ENCODE results near the gene CILP2. TPM values are rescaled to one million over a fixed set of nuclear protein-coding genes. Genes with fewer than 3 reads are reported as not detected.

CILP2 gene
- total RNA-seq, 1 donor from 2014 or later: 1.1 TPM

GRCh38 chr19:19539698-19540063, 1.6 kb downstream of the CILP2 start:
- no peak for TF ChIP-seq CTCF (IDR thresholded peaks at IDR 0.05)
- H3K36me3 Mint-ChIP-seq (ENCODE audit: unreplicated experiment): no peaks in the 10 kb centered on the region
- H3K4me1 Mint-ChIP-seq (ENCODE audit: unreplicated experiment): peaks cover 12% of the 10 kb centered on the region

DNA sequence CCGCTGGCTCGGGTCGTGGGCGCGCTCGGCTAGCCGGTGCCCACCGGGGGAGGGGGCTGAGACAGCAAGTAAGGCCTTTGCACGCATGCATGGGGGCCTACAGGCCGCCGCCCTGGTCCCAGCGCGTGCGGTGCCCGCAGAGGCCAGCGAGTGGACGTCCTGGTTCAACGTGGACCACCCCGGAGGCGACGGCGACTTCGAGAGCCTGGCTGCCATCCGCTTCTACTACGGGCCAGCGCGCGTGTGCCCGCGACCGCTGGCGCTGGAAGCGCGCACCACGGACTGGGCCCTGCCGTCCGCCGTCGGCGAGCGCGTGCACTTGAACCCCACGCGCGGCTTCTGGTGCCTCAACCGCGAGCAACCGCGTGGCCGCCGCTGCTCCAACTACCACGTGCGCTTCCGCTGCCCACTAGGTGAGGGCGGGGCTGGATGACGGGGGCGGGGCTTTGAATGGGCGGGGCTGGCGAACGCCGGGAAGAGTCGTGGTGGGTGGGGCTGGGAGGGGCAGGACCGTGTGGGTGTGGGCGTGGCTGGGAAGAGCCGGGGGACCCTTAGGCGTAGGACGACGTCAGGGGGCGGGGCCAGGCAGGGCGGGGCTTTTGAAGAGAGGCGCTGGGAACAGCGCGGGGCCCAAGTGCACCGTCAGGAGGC, 2.1 kb downstream of the CILP2 start:
- DNase-seq (ENCODE audit: extremely low spot score, unreplicated experiment): no peak

More at GRCh38 chr19:19539698-19540063, 1.6 kb downstream of the CILP2 start:
- Mint-ChIP-seq H3K9me3 (ENCODE audit: unreplicated experiment) (no peaks in the 10 kb centered on the region), H3K27me3 (ENCODE audit: unreplicated experiment) (no peaks in the 10 kb centered on the region), H3K27ac (ENCODE audit: unreplicated experiment) (no peak overlapping the region), H3K4me3 (ENCODE audit: unreplicated experiment) (no peak overlapping the region)
- no peak for DNase-seq (ENCODE audit: extremely low spot score, unreplicated experiment)

DNA sequence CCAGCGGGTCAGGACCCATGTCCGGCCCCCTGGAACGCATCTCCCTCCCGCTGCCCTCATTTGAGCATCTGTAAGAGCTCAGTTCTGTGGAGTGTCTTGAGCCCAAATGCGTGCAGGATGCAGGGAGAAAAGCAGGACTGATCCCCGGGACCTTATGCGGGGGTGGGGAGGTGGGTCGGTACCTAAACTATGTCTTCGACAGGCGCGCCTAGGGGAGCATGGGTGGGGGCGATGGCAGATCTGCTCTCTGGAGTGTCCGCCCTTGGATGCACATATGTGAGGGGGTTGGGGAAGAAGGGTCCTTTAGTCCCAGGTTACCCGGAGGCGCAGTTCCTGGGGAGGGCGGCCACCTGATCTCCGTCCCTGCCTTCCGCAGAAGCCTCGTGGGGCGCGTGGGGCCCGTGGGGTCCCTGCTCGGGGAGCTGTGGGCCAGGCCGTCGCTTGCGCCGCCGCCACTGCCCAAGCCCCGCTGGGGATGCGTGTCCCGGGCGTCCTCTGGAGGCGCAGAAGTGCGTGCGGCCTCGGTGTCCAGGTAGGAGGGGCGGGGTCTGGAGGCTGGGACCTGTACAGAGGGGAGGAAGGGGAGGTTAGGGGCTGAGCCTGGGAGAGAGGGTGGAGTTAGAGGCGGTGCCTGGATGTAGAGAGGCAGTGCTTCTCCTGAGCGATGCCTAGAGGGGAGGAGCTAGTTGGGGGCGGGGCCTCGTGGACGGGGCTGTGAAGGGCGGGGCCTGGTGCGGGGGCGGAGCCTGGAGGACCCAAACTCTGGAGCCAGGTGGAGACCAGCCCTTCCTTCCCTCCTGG, 2.9 kb downstream of the CILP2 start:
- Mint-ChIP-seq H3K4me1 (ENCODE audit: unreplicated experiment) (peaks cover 12% of the 10 kb centered on the region), H3K36me3 (ENCODE audit: unreplicated experiment) (no peaks in the 10 kb centered on the region), H3K4me3 (ENCODE audit: unreplicated experiment) (no peak overlapping the region), H3K27ac (ENCODE audit: unreplicated experiment) (no peak overlapping the region), H3K27me3 (ENCODE audit: unreplicated experiment) (no peaks in the 10 kb centered on the region), H3K9me3 (ENCODE audit: unreplicated experiment) (no peaks in the 10 kb centered on the region)
- no peak for TF ChIP-seq CTCF (IDR thresholded peaks at IDR 0.05)
- no peak for DNase-seq (ENCODE audit: extremely low spot score, unreplicated experiment)

More for the DNA sequence above, 2.1 kb downstream of the CILP2 start:
- Mint-ChIP-seq H3K9me3 (ENCODE audit: unreplicated experiment) (no peaks in the 10 kb centered on the region), H3K27ac (ENCODE audit: unreplicated experiment) (no peak overlapping the region), H3K27me3 (ENCODE audit: unreplicated experiment) (no peaks in the 10 kb centered on the region), H3K36me3 (ENCODE audit: unreplicated experiment) (no peaks in the 10 kb centered on the region), H3K4me1 (ENCODE audit: unreplicated experiment) (peaks cover 12% of the 10 kb centered on the region), H3K4me3 (ENCODE audit: unreplicated experiment) (no peak overlapping the region)
- no peak for TF ChIP-seq CTCF (IDR thresholded peaks at IDR 0.05)

DNA sequence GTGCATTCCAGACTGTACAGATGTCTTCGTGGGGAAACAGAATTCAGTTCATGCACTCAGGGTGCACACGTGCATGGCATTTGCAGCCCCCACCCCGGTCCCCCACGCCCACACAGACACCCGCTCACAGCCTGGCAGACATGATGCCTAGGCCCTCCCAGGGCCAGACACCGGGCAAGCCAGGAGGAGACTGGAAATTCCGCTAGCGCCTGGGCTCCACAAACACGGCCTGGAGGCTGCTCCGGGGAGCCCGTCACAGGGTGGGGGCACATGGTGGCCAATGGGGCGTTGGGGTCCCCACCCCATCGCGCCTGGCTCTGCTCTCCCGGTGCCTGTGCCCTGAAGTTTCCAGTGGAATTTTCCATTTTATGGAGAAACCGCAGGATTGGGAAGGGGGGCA, 3.6 kb downstream of the CILP2 start:
- Mint-ChIP-seq H3K4me3 (ENCODE audit: unreplicated experiment) (no peak overlapping the region), H3K36me3 (ENCODE audit: unreplicated experiment) (no peaks in the 10 kb centered on the region), H3K4me1 (ENCODE audit: unreplicated experiment) (peaks cover 12% of the 10 kb centered on the region), H3K27ac (ENCODE audit: unreplicated experiment) (no peak overlapping the region), H3K9me3 (ENCODE audit: unreplicated experiment) (no peaks in the 10 kb centered on the region), H3K27me3 (ENCODE audit: unreplicated experiment) (no peaks in the 10 kb centered on the region)
- TF ChIP-seq CTCF (IDR thresholded peaks at IDR 0.05): no peak
- no peak for DNase-seq (ENCODE audit: extremely low spot score, unreplicated experiment)

- H3K27ac Mint-ChIP-seq (ENCODE audit: unreplicated experiment): no peak overlapping the region
- H3K4me3 Mint-ChIP-seq (ENCODE audit: unreplicated experiment): no peak overlapping the region
- H3K4me1 Mint-ChIP-seq (ENCODE audit: unreplicated experiment): peaks cover 10% of the 10 kb centered on the region
- H3K9me3 Mint-ChIP-seq (ENCODE audit: unreplicated experiment): no peaks in the 10 kb centered on the region
- no peaks in the 10 kb centered on the region for H3K27me3 Mint-ChIP-seq (ENCODE audit: unreplicated experiment)
- H3K36me3 Mint-ChIP-seq (ENCODE audit: unreplicated experiment): no peaks in the 10 kb centered on the region
- no peak for TF ChIP-seq CTCF (IDR thresholded peaks at IDR 0.05)
- DNase-seq (ENCODE audit: extremely low spot score, unreplicated experiment): no peak
Observed at GRCh38 chr19:19542507-19542906, 4.4 kb downstream of the CILP2 start.

Measured in osteocyte (in vitro differentiated cells).